GM23248 (cell line): Measurements from ENCODE around the gene SLC3A2. TPM values are rescaled to one million over a fixed set of nuclear protein-coding genes. Genes with fewer than 3 reads are reported as not detected.

Source experiments
- DNase-seq: peaks from one replicate; pipeline ENCODE4 v3.0.0-alpha.2; 2015
- H2AFZ ChIP-seq: fragments of 200-600 bp; sonication (generic); 2 replicates; pipeline ENCODE4 v1.6.1; 2016; ENCODE audit warnings: antibody characterized with exemption
- H3F3A ChIP-seq: fragments of 200-600 bp; sonication (generic); 2 replicates; pipeline ENCODE4 v1.6.1; 2016; ENCODE audit warnings: mild to moderate bottlenecking, antibody characterized with exemption, mixed run types; ENCODE audit not compliant: insufficient read depth
- H3K27ac ChIP-seq: fragments of 200-600 bp; sonication (generic); 2 replicates; pipeline ENCODE4 v1.5.1; 2016; ENCODE audit warnings: mild to moderate bottlenecking
- H3K27me3 ChIP-seq: fragments of 200-600 bp; sonication (generic); replicated peaks from 2 replicates; pipeline ENCODE4 v1.6.1; 2016; ENCODE audit warnings: mild to moderate bottlenecking; ENCODE audit not compliant: insufficient read depth
- H3K36me3 ChIP-seq: fragments of 200-600 bp; sonication (generic); 2 replicates; pipeline ENCODE4 v1.6.1; 2016; ENCODE audit warnings: low read depth, mild to moderate bottlenecking
- H3K4me1 ChIP-seq: fragments of 200-600 bp; sonication (generic); 2 replicates; pipeline ENCODE4 v1.6.1; 2016; ENCODE audit warnings: mild to moderate bottlenecking; ENCODE audit not compliant: insufficient read depth
- H3K4me2 ChIP-seq: fragments of 200-600 bp; sonication (generic); one replicate; pipeline ENCODE4 v1.6.1; 2016; ENCODE audit warnings: mild to moderate bottlenecking; ENCODE audit not compliant: unreplicated experiment
- H3K4me3 ChIP-seq: fragments of 200-600 bp; sonication (generic); 2 replicates; pipeline ENCODE4 v1.5.1; 2016; ENCODE audit warnings: mild to moderate bottlenecking
- H3K79me2 ChIP-seq: fragments of 200-600 bp; sonication (generic); 2 replicates; pipeline ENCODE4 v1.6.1; 2016; ENCODE audit warnings: mild to moderate bottlenecking; ENCODE audit not compliant: insufficient read depth
- H3K9ac ChIP-seq: fragments of 200-600 bp; sonication (generic); 2 replicates; pipeline ENCODE4 v1.6.1; 2016; ENCODE audit warnings: mild to moderate bottlenecking
- H3K9me2 ChIP-seq: fragments of 200-600 bp; sonication (generic); 2 replicates; pipeline ENCODE4 v1.6.1; 2016; ENCODE audit warnings: mixed run types, mild to moderate bottlenecking, moderate library complexity; ENCODE audit not compliant: insufficient read depth
- H3K9me3 ChIP-seq: fragments of 200-600 bp; sonication (generic); one replicate; pipeline ENCODE4 v1.6.1; 2017; ENCODE audit warnings: low read depth
- H4K20me1 ChIP-seq: fragments of 200-600 bp; sonication (generic); 2 replicates; pipeline ENCODE4 v1.6.0; 2016; ENCODE audit not compliant: insufficient read depth
- EZH2 ChIP-seq: fragments of 200-600 bp; sonication (generic); IDR thresholded peaks from 2 replicates; pipeline ENCODE4 v1.6.1; 2018; ENCODE audit warnings: antibody characterized with exemption, mild to moderate bottlenecking; ENCODE audit not compliant: insufficient read depth, poor library complexity, severe bottlenecking
- EZH2phosphoT487 ChIP-seq: fragments of 200-600 bp; sonication (generic); IDR thresholded peaks from 2 replicates; pipeline ENCODE4 v1.6.1; 2018; ENCODE audit warnings: antibody characterized with exemption, moderate library complexity, mild to moderate bottlenecking, low read depth; ENCODE audit not compliant: insufficient read depth
- WGBS, 2 experiments: methylation state at CpG; one replicate each; pipeline ENCODE4 v1.1.6; 2015 to 2017; ENCODE audit warnings: low lambda C conversion rate in 2 of 2, low coverage in 1 of 2; ENCODE audit errors: missing lambda C conversion rate in 2 of 2; 5-methylcytosine and 5-hydroxymethylcytosine counted together
- in situ Hi-C: fragments of 300-500 bp; cut with MboI; formaldehyde crosslinking; loops from 2 replicates; pipeline ENCODE4 v1.15.0; 2020
- polyA plus RNA-seq: library from polyadenylated mRNA; unstranded; fragments of >200 nt; fragmentation: Nextera tagmentation; extraction: Ambion mirVana; gene quantifications from 2 replicates; pipeline ENCODE4 v1.2.1, GENCODE V29; 2016
- total RNA-seq: library from RNA; depleted of rRNA; stranded (reverse); fragments of >200 nt; shearing (Covaris generic); gene quantifications from 2 replicates; pipeline ENCODE4 v1.2.3, GENCODE V29; 2014

The SLC3A2 gene
- total and polyA plus RNA-seq, 2 experiments from 2014 or later, result 301 to 310 TPM

DNA sequence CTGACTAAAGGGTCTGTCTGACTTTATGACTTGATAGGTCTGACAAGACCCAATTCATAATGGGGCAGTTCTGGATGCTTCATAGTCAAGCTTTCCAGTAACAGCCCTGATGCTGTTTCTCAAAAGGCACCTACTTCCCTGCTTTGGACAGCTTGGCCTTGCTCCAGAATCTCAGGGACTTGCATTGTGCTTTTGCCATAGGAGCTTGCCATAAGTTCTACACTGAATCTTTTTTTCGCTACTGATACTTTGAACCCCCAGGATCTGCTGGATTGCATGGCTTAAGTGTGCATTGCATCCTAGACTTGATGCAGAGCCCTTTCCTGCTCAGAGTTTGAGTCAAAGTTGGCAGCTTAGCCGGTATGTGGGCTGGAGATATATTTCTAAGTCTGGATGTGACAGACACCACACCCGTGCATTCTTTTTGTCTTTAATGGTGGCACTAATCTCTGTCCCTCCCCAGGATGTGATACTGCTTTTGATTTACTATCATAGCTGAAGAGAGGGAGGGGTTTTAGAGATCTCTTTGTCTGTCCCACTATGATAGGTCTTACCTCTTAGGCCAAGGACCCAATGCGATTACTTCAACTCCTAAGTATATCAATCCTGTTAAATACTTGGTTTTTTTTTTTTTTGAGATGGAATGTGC is 16.9 kb upstream of the SLC3A2 start:
- DNase-seq, result peak; percentile 50
- peak overlapping the region; percentile 44 for H3K4me2 ChIP-seq
- TF ChIP-seq EZH2phosphoT487 (no peak), EZH2 (no peak)

GRCh38 chr11:62865635-62866034 is 15.1 kb upstream of the SLC3A2 start:
- Histone ChIP-seq H4K20me1 (no peaks in the 10 kb centered on the region), H3K9me3 (no peaks in the 10 kb centered on the region), H3K4me2 (no peak overlapping the region), H3K4me1 (peaks cover 9% of the 10 kb centered on the region; the same call in 1 of the 2 replicates), H3K27me3 (no peaks in the 10 kb centered on the region), H3K4me3 (no peak overlapping the region), H3K27ac (no peak overlapping the region), H2AFZ (no peak overlapping the region), H3K79me2 (peaks cover 14% of the 10 kb centered on the region; the same call in 1 of the 2 replicates), H3K9me2 (no peaks in the 10 kb centered on the region), H3K36me3 (no peaks in the 10 kb centered on the region), H3F3A (peaks cover 12% of the 10 kb centered on the region; the same call in 1 of the 2 replicates), H3K9ac (no peak overlapping the region)
- TF ChIP-seq EZH2, result no peak
- in situ Hi-C loops, result no loop called here
- 62 to 63% methylated on average over 6 of the region's 6 CpGs for WGBS, 2 experiments
- DNase-seq, result no peak

More for the DNA sequence above, 16.9 kb upstream of the SLC3A2 start:
- Histone ChIP-seq H3K9ac (0 out of 2 replicates have a peak overlapping the region, but pooled peaks have one; percentile 18), H3K79me2 (peaks cover 14% of the 10 kb centered on the region; the same call in 1 of the 2 replicates), H3K27ac (no peak overlapping the region), H4K20me1 (no peaks in the 10 kb centered on the region), H3K27me3 (no peaks in the 10 kb centered on the region), H3K9me2 (no peaks in the 10 kb centered on the region), H2AFZ (no peak overlapping the region), H3K36me3 (no peaks in the 10 kb centered on the region), H3F3A (peaks cover 12% of the 10 kb centered on the region; the same call in 1 of the 2 replicates), H3K4me1 (peaks cover 9% of the 10 kb centered on the region; the same call in 1 of the 2 replicates), H3K4me3 (no peak overlapping the region), H3K9me3 (no peaks in the 10 kb centered on the region)
- 43 to 46% methylated on average over 4 of the region's 4 CpGs for WGBS, 2 experiments
- in situ Hi-C loops, result no loop called here

DNA sequence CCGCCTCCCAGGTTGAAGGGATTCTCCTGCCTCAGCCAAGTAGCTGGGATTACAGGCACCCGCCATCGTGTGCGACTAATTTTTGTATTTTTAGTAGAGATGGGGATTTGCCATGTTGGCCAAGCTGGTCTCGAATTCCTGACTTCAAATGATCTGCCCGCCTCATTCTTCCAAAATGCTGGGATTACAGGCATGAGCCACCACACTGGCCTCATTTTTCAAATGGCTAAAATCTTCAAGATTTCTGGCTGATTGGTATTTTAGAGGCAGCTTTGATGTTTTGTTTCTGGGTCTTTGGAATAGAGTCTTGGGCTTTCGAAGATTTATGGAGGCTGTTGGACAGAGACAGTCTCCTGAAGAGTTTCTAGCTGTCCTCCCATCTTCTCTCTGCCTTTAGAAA is 5.8 kb upstream of the SLC3A2 start:
- H3K36me3 ChIP-seq, result no peaks in the 10 kb centered on the region
- in situ Hi-C loops, result no loop called here

GRCh38 chr11:62875698-62876478 is 4.8 kb upstream of the SLC3A2 start:
- 92 to 94% methylated on average over 7 of the region's 7 CpGs for WGBS, 2 experiments
- H3K9ac ChIP-seq, result no peak overlapping the region
- DNase-seq, result no peak

More for the DNA sequence above, 5.8 kb upstream of the SLC3A2 start:
- TF ChIP-seq EZH2phosphoT487, result no peak
- TF ChIP-seq EZH2, result no peak
- no peaks in the 10 kb centered on the region for H3K9me2 ChIP-seq
- H3K4me3 ChIP-seq, result no peak overlapping the region
- H3K4me1 ChIP-seq, result peaks cover 11% of the 10 kb centered on the region
- no peaks in the 10 kb centered on the region for H3K9me3 ChIP-seq
- 96 to 99% methylated on average over 7 of the region's 7 CpGs for WGBS, 2 experiments
- H3K4me2 ChIP-seq, result no peak overlapping the region
- 0 out of 2 replicates have a peak, but pooled peaks cover 7% of the 10 kb centered on the region for H3K79me2 ChIP-seq
- no peak overlapping the region for H2AFZ ChIP-seq
- no peak for DNase-seq
- no peak overlapping the region for H3K9ac ChIP-seq
- H3K27me3 ChIP-seq, result no peaks in the 10 kb centered on the region
- H3F3A ChIP-seq, result peaks cover 13% of the 10 kb centered on the region
- H3K27ac ChIP-seq, result no peak overlapping the region
- H4K20me1 ChIP-seq, result no peaks in the 10 kb centered on the region

More at GRCh38 chr11:62875698-62876478, 4.8 kb upstream of the SLC3A2 start:
- H3K4me2 ChIP-seq, result no peak overlapping the region
- H2AFZ ChIP-seq, result no peak overlapping the region
- H3K79me2 ChIP-seq, result 0 out of 2 replicates have a peak, but pooled peaks cover 7% of the 10 kb centered on the region
- H4K20me1 ChIP-seq, result no peaks in the 10 kb centered on the region
- peaks cover 13% of the 10 kb centered on the region for H3K4me1 ChIP-seq
- TF ChIP-seq EZH2 (no peak), EZH2phosphoT487 (no peak)
- in situ Hi-C loops, result no loop called here
- H3F3A ChIP-seq, result peaks cover 15% of the 10 kb centered on the region
- no peaks in the 10 kb centered on the region for H3K9me2 ChIP-seq
- no peaks in the 10 kb centered on the region for H3K36me3 ChIP-seq
- no peaks in the 10 kb centered on the region for H3K9me3 ChIP-seq
- H3K27me3 ChIP-seq, result no peaks in the 10 kb centered on the region
- H3K27ac ChIP-seq, result no peak overlapping the region
- no peak overlapping the region for H3K4me3 ChIP-seq
